Astrocyte of the cerebellum (primary cell): ENCODE data around the gene PAXIP1.

ENCODE experiments used
- DNase-seq: peaks from one replicate; pipeline ENCODE4 v3.0.0-alpha.2; 2011; ENCODE audit warnings: low read depth
- H3K4me3 ChIP-seq: 2 replicates; pipeline ENCODE4 v1.5.1; 2011; ENCODE audit warnings: mild to moderate bottlenecking, low read depth, low read length, moderate library complexity
- in situ Hi-C: cut with HindIII; loops from 2 replicates; pipeline ENCODE4 v1.10.0; 2017; ENCODE audit warnings: low sequenced_read_pairs
- TF ChIP-seq, protein P1 (sequence below): IDR thresholded peaks from 2 replicates; pipeline ENCODE4 v1.5.1; 2012; ENCODE audit warnings: low read length, low read depth, moderate library complexity, mild to moderate bottlenecking; ENCODE audit errors: missing control alignments

PAXIP1 gene

GRCh38 chr7:154902600-154903082 is 100.3 kb downstream of the PAXIP1 start:
- TF ChIP-seq, protein P1, sequence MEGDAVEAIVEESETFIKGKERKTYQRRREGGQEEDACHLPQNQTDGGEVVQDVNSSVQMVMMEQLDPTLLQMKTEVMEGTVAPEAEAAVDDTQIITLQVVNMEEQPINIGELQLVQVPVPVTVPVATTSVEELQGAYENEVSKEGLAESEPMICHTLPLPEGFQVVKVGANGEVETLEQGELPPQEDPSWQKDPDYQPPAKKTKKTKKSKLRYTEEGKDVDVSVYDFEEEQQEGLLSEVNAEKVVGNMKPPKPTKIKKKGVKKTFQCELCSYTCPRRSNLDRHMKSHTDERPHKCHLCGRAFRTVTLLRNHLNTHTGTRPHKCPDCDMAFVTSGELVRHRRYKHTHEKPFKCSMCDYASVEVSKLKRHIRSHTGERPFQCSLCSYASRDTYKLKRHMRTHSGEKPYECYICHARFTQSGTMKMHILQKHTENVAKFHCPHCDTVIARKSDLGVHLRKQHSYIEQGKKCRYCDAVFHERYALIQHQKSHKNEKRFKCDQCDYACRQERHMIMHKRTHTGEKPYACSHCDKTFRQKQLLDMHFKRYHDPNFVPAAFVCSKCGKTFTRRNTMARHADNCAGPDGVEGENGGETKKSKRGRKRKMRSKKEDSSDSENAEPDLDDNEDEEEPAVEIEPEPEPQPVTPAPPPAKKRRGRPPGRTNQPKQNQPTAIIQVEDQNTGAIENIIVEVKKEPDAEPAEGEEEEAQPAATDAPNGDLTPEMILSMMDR: no peak
- DNase-seq: no peak
- no peak overlapping the region for H3K4me3 ChIP-seq
- in situ Hi-C loops: no loop called here

DNA sequence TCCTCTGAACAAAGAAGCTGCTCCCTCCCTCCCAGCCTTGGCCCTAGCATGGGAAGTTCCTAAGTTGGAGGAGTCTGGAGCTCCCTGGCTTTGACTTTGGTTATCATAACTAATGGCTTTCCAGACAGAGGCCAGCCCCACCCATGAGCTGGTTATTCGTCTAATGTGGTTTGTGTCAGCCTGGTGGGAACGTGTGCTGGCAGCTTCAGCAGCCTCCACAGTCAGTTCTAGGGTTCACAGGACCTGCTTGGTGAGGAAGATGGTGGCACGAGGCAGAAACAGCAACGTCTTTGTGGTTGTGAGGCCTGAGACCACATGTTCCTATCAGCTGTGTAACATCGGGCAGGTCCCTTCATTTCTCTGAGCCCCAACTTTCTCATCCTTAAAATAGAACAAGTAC is 103.1 kb downstream of the PAXIP1 start:
- H3K4me3 ChIP-seq: no peak overlapping the region
- no peak for DNase-seq
- in situ Hi-C loops: no loop called here
- TF ChIP-seq, protein P1: no peak

- H3K4me3 ChIP-seq: no peak overlapping the region
- in situ Hi-C loops: no loop called here
- TF ChIP-seq, protein P1: no peak
- no peak for DNase-seq
Measured at GRCh38 chr7:154898973-154899855, 103.7 kb downstream of the PAXIP1 start.

DNA sequence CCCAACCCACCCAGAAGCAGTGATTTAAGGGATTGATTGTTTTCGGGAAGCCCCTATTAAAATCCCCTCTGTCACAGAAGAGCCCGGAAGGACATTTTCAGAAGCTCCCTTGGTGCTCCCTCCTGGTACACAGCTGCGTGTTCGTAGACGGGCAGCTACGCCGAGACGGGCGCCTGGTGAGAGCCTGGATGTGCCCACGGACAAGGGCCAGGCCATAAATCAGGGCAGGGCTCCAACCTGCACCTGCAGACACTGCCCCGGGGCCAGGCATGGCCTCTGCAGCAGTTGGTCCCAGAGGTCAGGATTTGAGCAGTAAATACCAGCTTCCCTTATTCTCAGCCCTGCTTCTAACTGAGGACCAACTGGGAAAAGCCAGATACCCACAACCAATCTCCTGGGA is 106.8 kb downstream of the PAXIP1 start:
- TF ChIP-seq, protein P1: no peak
- in situ Hi-C loops: no loop called here
- no peak for DNase-seq
- H3K4me3 ChIP-seq: no peak overlapping the region
